GM12892 (cell line): Measurements from ENCODE around the gene CARM1.

Experiments
- POLR2A ChIP-seq: IDR thresholded peaks from 2 replicates; pipeline ENCODE4 v1.6.1; 2011; ENCODE audit warnings: low read depth, low read length, control low read depth
- TAF1 ChIP-seq: IDR thresholded peaks from 2 replicates; pipeline ENCODE4 v1.6.1; 2011; ENCODE audit warnings: low read depth, mild to moderate bottlenecking, control low read depth, low read length, borderline replicate concordance

GRCh38 chr19:10852098-10852800, 19.1 kb upstream of the CARM1 start:
- TF ChIP-seq POLR2A (no peak), TAF1 (no peak)
